ENCODE measurements around the gene CCNL2. TPM values are rescaled to one million over a fixed set of nuclear protein-coding genes. Genes with fewer than 3 reads are reported as not detected.
A peak's percentile ranks its signal among the peaks of the same experiment; 100 is the strongest.

The CCNL2 gene
- total and polyA plus RNA-seq, 12 donors = 38.5 to 243 (median 48.0) TPM

DNA sequence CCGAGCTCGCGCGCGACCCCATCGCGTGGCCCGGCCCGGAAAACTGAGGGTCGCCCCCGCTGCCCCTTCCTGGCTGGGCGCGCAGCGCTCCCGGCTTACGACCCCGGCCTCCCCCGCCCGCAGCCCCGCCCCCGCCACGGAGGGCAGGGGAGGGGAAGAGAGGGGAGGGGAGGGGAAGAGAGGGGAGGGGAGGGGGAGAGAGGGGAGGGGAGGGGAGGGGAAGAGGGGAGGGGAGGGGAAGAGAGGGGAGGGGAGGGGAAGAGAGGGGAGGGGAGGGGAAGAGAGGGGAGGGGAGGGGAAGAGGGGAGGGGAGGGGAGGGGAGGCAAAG lies 28.6 kb upstream of the CCNL2 start:
- Histone ChIP-seq H3K36me3 (no peaks in the 10 kb centered on the region), H3K27ac (peak overlapping the region in 5 of 10 donors; percentile 26 to 64 (median 37)), H3K9me3 (no peaks in the 10 kb centered on the region), H3K27me3 (peaks cover 0 to 26% (median 11%) of the 10 kb centered on the region in 7 donors), H3K4me1 (peaks cover 31 to 48% (median 39%) of the 10 kb centered on the region in 9 donors), H3K4me3 (peak overlapping the region in 9 of 10 donors; percentile 36 to 52 (median 44))
- WGBS, 2 donors = 1% methylated on average over 20 of the region's 22 CpGs; no CpG with 5 or more reads in 1 of the 2 donors
- intact Hi-C loops (cut with DNase I) = no loop called here
- ATAC-seq = no peak
- TF ChIP-seq, protein P1, sequence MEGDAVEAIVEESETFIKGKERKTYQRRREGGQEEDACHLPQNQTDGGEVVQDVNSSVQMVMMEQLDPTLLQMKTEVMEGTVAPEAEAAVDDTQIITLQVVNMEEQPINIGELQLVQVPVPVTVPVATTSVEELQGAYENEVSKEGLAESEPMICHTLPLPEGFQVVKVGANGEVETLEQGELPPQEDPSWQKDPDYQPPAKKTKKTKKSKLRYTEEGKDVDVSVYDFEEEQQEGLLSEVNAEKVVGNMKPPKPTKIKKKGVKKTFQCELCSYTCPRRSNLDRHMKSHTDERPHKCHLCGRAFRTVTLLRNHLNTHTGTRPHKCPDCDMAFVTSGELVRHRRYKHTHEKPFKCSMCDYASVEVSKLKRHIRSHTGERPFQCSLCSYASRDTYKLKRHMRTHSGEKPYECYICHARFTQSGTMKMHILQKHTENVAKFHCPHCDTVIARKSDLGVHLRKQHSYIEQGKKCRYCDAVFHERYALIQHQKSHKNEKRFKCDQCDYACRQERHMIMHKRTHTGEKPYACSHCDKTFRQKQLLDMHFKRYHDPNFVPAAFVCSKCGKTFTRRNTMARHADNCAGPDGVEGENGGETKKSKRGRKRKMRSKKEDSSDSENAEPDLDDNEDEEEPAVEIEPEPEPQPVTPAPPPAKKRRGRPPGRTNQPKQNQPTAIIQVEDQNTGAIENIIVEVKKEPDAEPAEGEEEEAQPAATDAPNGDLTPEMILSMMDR (IDR thresholded peaks at IDR 0.05) = no peak
- DNase-seq = no peak

DNA sequence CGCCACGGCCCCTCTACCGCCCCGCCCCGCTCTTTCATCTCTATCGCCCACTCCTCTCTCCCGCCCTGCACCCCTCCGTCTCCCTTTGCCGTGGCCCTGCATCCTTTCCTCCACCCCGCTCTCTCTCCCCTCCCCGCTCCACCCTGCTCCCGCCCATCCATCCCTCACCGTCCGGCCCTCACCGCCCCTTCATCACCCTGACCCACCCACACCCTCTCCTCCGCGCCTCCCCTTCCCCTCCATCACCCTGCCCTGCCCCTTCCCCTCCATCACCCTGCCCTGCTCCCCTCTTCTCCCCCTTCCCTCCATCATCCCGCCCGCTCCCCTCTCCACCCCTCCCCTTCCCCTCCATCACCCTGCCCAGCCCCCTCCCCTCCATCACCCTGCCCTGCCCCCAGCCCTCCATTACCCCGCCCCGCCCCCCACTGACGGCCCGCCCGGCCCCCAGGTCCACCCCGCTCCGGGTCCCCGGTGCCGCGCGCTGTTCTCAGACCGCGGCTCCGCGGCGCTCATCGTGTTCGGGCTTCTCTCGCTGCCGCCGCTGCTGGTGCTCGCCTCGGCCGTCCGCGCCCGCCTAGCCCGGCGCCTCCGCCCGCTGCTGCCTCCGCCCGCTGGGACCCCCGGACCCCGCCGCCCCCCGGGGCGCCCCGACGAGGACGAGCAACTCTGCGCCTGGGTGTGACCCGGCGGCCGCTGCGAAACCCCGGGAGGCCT lies 28.1 kb upstream of the CCNL2 start:
- H3K9me3 ChIP-seq = no peaks in the 10 kb centered on the region
- H3K36me3 ChIP-seq = no peaks in the 10 kb centered on the region
- H3K27ac ChIP-seq = peak overlapping the region in 5 of 10 donors; percentile 26 to 64 (median 37)
- H3K27me3 ChIP-seq = peaks cover 0 to 31% (median 11%) of the 10 kb centered on the region in 7 donors
- intact Hi-C loops (cut with DNase I) = no loop called here
- peak overlapping the region in 9 of 10 donors; percentile 36 to 52 (median 44) for H3K4me3 ChIP-seq
- ATAC-seq (no peak), DNase-seq (peak in 1 of 2 donors; percentile 53)
- TF ChIP-seq, protein P1 (IDR thresholded peaks at IDR 0.05) = no peak
- H3K4me1 ChIP-seq = peaks cover 26 to 48% (median 34%) of the 10 kb centered on the region in 9 donors
- 13 to 16% methylated on average over 53 to 66 of the region's 66 CpGs for WGBS, 2 donors

DNA sequence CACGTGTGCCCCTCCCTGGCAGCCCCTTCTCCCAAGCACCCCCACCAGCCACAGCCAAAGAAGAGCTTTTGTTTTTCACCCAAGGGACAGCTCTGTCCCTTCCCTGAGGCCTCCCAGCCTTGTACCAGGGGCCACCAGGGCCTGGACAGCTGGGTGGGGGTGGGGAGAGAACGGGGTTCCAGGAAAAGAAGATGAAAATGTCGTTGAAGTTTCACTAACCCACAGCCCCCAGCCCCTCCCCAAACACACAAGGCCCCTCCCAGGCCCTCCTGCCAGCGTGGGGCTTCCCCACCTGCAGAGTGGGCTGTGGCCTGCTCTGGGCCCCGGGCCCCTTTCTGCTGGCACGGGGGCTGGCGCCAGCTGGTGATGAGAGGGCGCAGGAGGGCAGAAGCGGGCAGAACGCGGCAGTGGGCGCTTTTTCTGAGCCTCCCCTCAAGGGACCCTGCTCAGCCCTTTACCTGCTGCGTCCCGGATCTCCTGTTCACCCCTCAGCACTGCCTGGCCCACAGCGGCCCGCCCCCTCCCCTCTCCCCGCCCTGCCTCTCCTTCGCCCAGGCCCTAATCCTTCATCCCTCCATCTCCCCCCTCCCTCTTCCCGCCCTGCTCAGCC lies 27.5 kb upstream of the CCNL2 start:
- Histone ChIP-seq H3K36me3 (no peaks in the 10 kb centered on the region), H3K4me3 (no peak overlapping the region), H3K27ac (no peak overlapping the region), H3K4me1 (peaks cover 19 to 41% (median 27%) of the 10 kb centered on the region in 9 donors), H3K9me3 (no peaks in the 10 kb centered on the region), H3K27me3 (peaks cover 0 to 37% (median 11%) of the 10 kb centered on the region in 7 donors)
- TF ChIP-seq, protein P1 (IDR thresholded peaks at IDR 0.05) = no peak
- no peak for DNase-seq
- WGBS, 2 donors = 37 to 54% methylated on average over 18 to 19 of the region's 19 CpGs
- no peak for ATAC-seq
- intact Hi-C loops (cut with DNase I) = no loop called here

DNA sequence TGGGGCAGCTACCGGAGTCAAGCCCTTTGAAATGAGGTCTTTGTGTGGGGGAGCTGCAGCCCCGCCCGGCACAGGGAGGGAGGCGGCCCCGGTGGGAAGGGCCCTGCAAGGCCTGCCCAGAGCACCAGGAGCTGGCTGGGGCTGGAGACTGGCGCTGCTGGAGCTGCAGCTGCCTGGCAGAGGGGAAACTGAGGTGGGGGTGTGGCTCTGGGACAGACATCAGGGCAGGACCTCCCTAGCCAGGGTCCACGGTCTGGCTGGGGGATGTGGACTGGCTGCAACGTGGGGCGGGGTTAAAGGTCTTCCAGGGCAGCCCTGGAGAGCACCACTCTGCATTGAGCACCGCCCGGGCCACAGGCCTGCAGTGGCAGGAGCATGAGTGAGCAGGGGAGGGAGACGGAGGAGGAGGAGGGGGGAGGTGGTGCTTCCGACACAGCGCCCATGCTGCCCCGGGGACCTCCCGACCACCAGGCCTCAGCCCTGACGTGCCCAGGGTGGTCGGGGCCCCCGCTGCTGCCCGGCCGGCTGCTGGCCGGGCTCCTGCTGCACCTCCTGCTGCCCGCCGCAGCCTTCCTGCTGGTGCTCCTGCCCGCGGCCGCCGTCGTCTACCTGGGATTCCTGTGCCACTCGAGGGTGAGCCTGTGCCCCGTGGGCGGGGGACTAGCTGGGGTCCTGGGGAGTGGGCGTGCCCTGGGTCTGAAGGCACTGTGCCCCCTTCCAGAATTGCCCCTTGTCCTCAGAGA lies 26.8 kb upstream of the CCNL2 start:
- Histone ChIP-seq H3K9me3 (no peaks in the 10 kb centered on the region), H3K27ac (no peak overlapping the region), H3K4me3 (no peak overlapping the region), H3K4me1 (peaks cover 12 to 38% (median 20%) of the 10 kb centered on the region in 9 donors), H3K36me3 (no peaks in the 10 kb centered on the region), H3K27me3 (peaks cover 0 to 42% (median 11%) of the 10 kb centered on the region in 7 donors)
- whole genome bisulfite sequencing, 2 donors = 39 to 54% methylated on average over 33 of the region's 33 CpGs
- TF ChIP-seq, protein P1 (IDR thresholded peaks at IDR 0.05) = no peak
- ATAC-seq (no peak), DNase-seq (no peak)
- intact Hi-C loops (cut with DNase I) = no loop called here
